Measurements from ENCODE around the gene ROCK1. TPM values are rescaled to one million over a fixed set of nuclear protein-coding genes. Genes with fewer than 3 reads are reported as not detected.

ROCK1 gene
- total and polyA plus RNA-seq, 2 donors (not counting 3 experiments of a cell fraction or from before 2014, with no cell fraction given) = 5.3 to 53.0 TPM

GRCh38 chr18:20997371-20997770 is 114.2 kb downstream of the ROCK1 start:
- no peak for FAIRE-seq
- no peaks in the 10 kb centered on the region for H3K36me3 ChIP-seq (ENCODE audit: control insufficient read depth in 2 of 2, extremely low read depth in 1 of 2, insufficient read depth in 2 of 2, low read length in 2 of 2)
- H3K4me3 ChIP-seq (replicated peaks in 1 of 3; ENCODE audit: insufficient read depth in 1 of 3, low read depth in 1 of 3, low read length in 3 of 3) = no peak overlapping the region
- no peak for DNase-seq (ENCODE audit: low read depth, low spot score)
- H2AFZ ChIP-seq (ENCODE audit: low read depth, low read length) = no peak overlapping the region
- no peaks in the 10 kb centered on the region for H3K9me3 ChIP-seq (replicated peaks; ENCODE audit: control insufficient read depth, insufficient read depth, low read length)
- H3K27me3 ChIP-seq (ENCODE audit: control insufficient read depth in 2 of 2, insufficient read depth in 2 of 2, low read length in 2 of 2) = no peaks in the 10 kb centered on the region
- H3K79me2 ChIP-seq (ENCODE audit: control insufficient read depth, insufficient read depth, low read length) = peaks cover 23% of the 10 kb centered on the region
- ChIA-PET POLR2A (no interaction called here), CTCF (no interaction called here)
- dilution Hi-C loops (cut with MboI; ENCODE audit: extremely low pct_ligation_motif_present, low sequenced_read_pairs) = no loop called here
- H3K27ac ChIP-seq (ENCODE audit: insufficient read depth, low read depth, low read length) = no peak overlapping the region
- no peak for TF ChIP-seq MYC (IDR thresholded peaks at IDR 0.05; ENCODE audit: low read depth, low read length)
- no peak for TF ChIP-seq JUN (IDR thresholded peaks at IDR 0.05; ENCODE audit: borderline replicate concordance, insufficient read depth, insufficient read length, low read depth)
- intact Hi-C loops (cut with micrococcal nuclease) = no loop called here
- no peaks in the 10 kb centered on the region for H3K9me1 ChIP-seq (replicated peaks; ENCODE audit: control insufficient read depth, extremely low read depth, insufficient read depth, low read length)
- no TSS peak for BruUV-seq (replicated peaks)
- H4K20me1 ChIP-seq (replicated peaks; ENCODE audit: control insufficient read depth, extremely low read depth, insufficient read depth, low read length) = peaks cover 2% of the 10 kb centered on the region
- H3K4me1 ChIP-seq (ENCODE audit: control insufficient read depth, extremely low read depth, insufficient read depth, low read length) = no peaks in the 10 kb centered on the region
- no peak overlapping the region for H3K9ac ChIP-seq (replicated peaks; ENCODE audit: extremely low read depth, insufficient read depth, low read length)
- H3K4me2 ChIP-seq (ENCODE audit: insufficient read depth, low read length) = no peak overlapping the region

DNA sequence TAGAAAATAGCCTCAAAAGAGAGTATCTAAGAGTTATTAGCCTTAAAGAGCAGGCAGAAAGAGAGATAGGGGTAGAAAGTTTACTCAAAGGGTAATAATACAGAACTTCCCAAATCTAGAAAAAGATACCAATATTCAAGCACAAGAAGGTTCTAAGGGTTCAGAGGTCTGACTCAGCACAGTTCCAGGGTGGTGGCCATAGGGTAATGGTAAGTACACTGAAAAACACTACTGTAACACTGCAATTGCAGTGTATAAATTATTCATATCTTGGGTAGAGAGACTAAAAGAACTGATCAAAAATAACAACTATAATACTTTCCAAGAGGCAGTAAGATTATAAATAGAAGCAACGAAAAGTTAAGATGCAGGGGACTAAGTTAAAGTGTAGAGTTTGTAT is 115.2 kb downstream of the ROCK1 start:
- ChIA-PET POLR2A (no interaction called here), CTCF (no interaction called here)
- Histone ChIP-seq H2AFZ (ENCODE audit: low read depth, low read length) (no peak overlapping the region), H4K20me1 (replicated peaks; ENCODE audit: control insufficient read depth, extremely low read depth, insufficient read depth, low read length) (peaks cover 2% of the 10 kb centered on the region), H3K4me2 (ENCODE audit: insufficient read depth, low read length) (no peak overlapping the region), H3K9me3 (replicated peaks; ENCODE audit: control insufficient read depth, insufficient read depth, low read length) (no peaks in the 10 kb centered on the region), H3K36me3 (ENCODE audit: control insufficient read depth in 2 of 2, extremely low read depth in 1 of 2, insufficient read depth in 2 of 2, low read length in 2 of 2) (no peaks in the 10 kb centered on the region), H3K4me1 (ENCODE audit: control insufficient read depth, extremely low read depth, insufficient read depth, low read length) (no peaks in the 10 kb centered on the region), H3K4me3 (replicated peaks in 1 of 3; ENCODE audit: insufficient read depth in 1 of 3, low read depth in 1 of 3, low read length in 3 of 3) (no peak overlapping the region), H3K27ac (ENCODE audit: insufficient read depth, low read depth, low read length) (no peak overlapping the region), H3K9me1 (replicated peaks; ENCODE audit: control insufficient read depth, extremely low read depth, insufficient read depth, low read length) (no peaks in the 10 kb centered on the region), H3K27me3 (ENCODE audit: control insufficient read depth in 2 of 2, insufficient read depth in 2 of 2, low read length in 2 of 2) (no peaks in the 10 kb centered on the region), H3K9ac (replicated peaks; ENCODE audit: extremely low read depth, insufficient read depth, low read length) (no peak overlapping the region), H3K79me2 (ENCODE audit: control insufficient read depth, insufficient read depth, low read length) (peaks cover 23% of the 10 kb centered on the region)
- dilution Hi-C loops (cut with MboI; ENCODE audit: extremely low pct_ligation_motif_present, low sequenced_read_pairs) (no loop called here), intact Hi-C loops (cut with micrococcal nuclease) (no loop called here)
- DNase-seq (ENCODE audit: low read depth, low spot score) (no peak), FAIRE-seq (no peak)
- TF ChIP-seq GATA2 (IDR thresholded peaks at IDR 0.05; ENCODE audit: insufficient read depth, insufficient read length, low read depth, low read length) = no peak
- TF ChIP-seq JUN (IDR thresholded peaks at IDR 0.05; ENCODE audit: borderline replicate concordance, insufficient read depth, insufficient read length, low read depth) = no peak
- no peak for TF ChIP-seq POLR2AphosphoS5 (IDR thresholded peaks at IDR 0.05; ENCODE audit: insufficient read depth, low read depth, low read length)
- BruUV-seq (replicated peaks) = no TSS peak
